Endodermal cell (in vitro differentiated cells): ENCODE results near the gene CELSR2. TPM values are rescaled to one million over a fixed set of nuclear protein-coding genes. Genes with fewer than 3 reads are reported as not detected.

Source experiments
- DNase-seq: peaks from one replicate; pipeline ENCODE4 v3.0.0-alpha.2; 2017
- H3K27ac ChIP-seq: 2 replicates; pipeline ENCODE4 v1.5.1; 2013; ENCODE audit warnings: mild to moderate bottlenecking, low read depth, low read length, moderate library complexity
- H3K27me3 ChIP-seq: 2 replicates; pipeline ENCODE4 v1.6.1; 2013; ENCODE audit warnings: mild to moderate bottlenecking, low read length, moderate library complexity; ENCODE audit not compliant: insufficient read depth, control insufficient read depth, poor library complexity, severe bottlenecking
- H3K36me3 ChIP-seq: 2 replicates; pipeline ENCODE4 v1.7.0; 2013; ENCODE audit warnings: mild to moderate bottlenecking, low read length, moderate library complexity; ENCODE audit not compliant: control insufficient read depth, insufficient read depth
- H3K4me1 ChIP-seq: one replicate; pipeline ENCODE4 v1.7.0; 2013; ENCODE audit warnings: low read length; ENCODE audit not compliant: control insufficient read depth, insufficient read depth
- H3K4me3 ChIP-seq: 2 replicates; pipeline ENCODE4 v1.5.1; 2013; ENCODE audit warnings: mild to moderate bottlenecking, low read length, moderate library complexity
- H3K9ac ChIP-seq: 2 replicates; pipeline ENCODE4 v1.6.1; 2013; ENCODE audit warnings: mild to moderate bottlenecking, low read length, moderate library complexity; ENCODE audit not compliant: poor library complexity, severe bottlenecking; ENCODE audit errors: extremely low read depth
- H3K9me3 ChIP-seq: 2 replicates; pipeline ENCODE4 v1.6.1; 2013; ENCODE audit warnings: mild to moderate bottlenecking, low read length, moderate library complexity; ENCODE audit not compliant: control insufficient read depth
- H3K27ac Mint-ChIP-seq: 2 replicates; pipeline ENCODE4 v1.8.0; 2020; ENCODE audit warnings: mixed read lengths
- H3K27me3 Mint-ChIP-seq: 2 replicates; pipeline ENCODE4 v1.8.0; 2021; ENCODE audit warnings: mild to moderate bottlenecking, mixed read lengths; ENCODE audit not compliant: insufficient read depth
- H3K36me3 Mint-ChIP-seq: 2 replicates; pipeline ENCODE4 v1.8.0; 2020; ENCODE audit warnings: low read depth, mixed read lengths
- H3K4me1 Mint-ChIP-seq: 2 replicates; pipeline ENCODE4 v1.8.0; 2020; ENCODE audit warnings: mixed read lengths
- H3K4me3 Mint-ChIP-seq: 2 replicates; pipeline ENCODE4 v1.8.0; 2020; ENCODE audit warnings: mild to moderate bottlenecking, moderate library complexity, mixed read lengths
- H3K9me3 Mint-ChIP-seq: 2 replicates; pipeline ENCODE4 v1.8.0; 2020; ENCODE audit warnings: mild to moderate bottlenecking, mixed read lengths
- WGBS, 2 experiments: methylation state at CpG; one replicate each; pipeline versions ENCODE4 v1.1.5 to v1.1.7; 2013; ENCODE audit warnings: missing lambda C conversion rate in 2 of 2, mixed read lengths in 1 of 2; ENCODE audit not compliant: insufficient coverage in 1 of 2, insufficient read length in 1 of 2; 5-methylcytosine and 5-hydroxymethylcytosine counted together
- total RNA-seq, 2 donors: library from RNA; stranded (reverse); fragmentation: NEBNext Ultra II Directional in 1 of 2; extraction: Animal tissue kit (Norgen Biotek cat#: 25700) in 1 of 2; gene quantifications; 2 replicates in 1 of 2; 3 replicates in 1 of 2; pipeline ENCODE4 v1.2.1, GENCODE V29; 2021
- TF ChIP-seq, protein P1 (sequence below): fragments of 200-600 bp; sonication (generic); conservative IDR thresholded peaks from 2 replicates; pipeline ENCODE4 v1.5.0; 2021; ENCODE audit warnings: antibody characterized with exemption, mild to moderate bottlenecking

Gene CELSR2
- total RNA-seq, 2 donors from 2014 or later, result 16.1 to 20.2 TPM

DNA sequence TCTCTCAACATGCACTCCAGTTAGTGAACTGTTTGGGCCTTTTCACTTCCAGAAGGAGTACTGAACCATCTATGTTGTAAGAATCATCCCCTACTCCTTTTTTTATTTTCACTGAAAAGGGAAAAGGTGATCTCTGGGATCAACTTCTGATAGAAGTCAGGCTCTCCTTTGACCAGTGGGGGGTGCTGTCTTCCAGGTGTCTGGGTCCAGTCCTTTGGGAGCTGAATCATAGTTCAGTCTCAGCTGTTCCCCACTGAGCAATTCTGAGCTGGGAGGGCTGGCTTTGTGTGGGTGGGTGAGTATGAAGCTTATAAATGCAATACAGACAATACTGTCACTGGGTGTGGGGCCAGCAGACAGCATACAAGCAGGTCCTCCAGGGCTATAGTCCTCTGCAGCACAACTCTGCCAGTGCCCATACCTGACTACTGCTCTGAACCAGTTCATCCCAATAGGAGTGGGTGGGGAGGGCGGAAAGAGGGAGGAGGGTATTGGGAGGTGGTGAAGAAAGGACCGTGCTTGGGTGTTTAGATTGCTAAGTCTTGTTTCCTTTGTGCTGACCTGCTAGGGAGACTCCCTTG, 48.1 kb upstream of the CELSR2 start:
- no peak overlapping the region for H3K9ac ChIP-seq
- no peaks in the 10 kb centered on the region for H3K4me1 ChIP-seq
- Mint-ChIP-seq H3K27me3 (peaks cover 3% of the 10 kb centered on the region), H3K4me3 (no peak overlapping the region), H3K36me3 (no peaks in the 10 kb centered on the region), H3K27ac (no peak overlapping the region), H3K9me3 (no peaks in the 10 kb centered on the region), H3K4me1 (no peaks in the 10 kb centered on the region)
- DNase-seq, result peak; percentile 90
- no peak overlapping the region for H3K4me3 ChIP-seq
- H3K27ac ChIP-seq, result no peak overlapping the region
- TF ChIP-seq, protein P1, sequence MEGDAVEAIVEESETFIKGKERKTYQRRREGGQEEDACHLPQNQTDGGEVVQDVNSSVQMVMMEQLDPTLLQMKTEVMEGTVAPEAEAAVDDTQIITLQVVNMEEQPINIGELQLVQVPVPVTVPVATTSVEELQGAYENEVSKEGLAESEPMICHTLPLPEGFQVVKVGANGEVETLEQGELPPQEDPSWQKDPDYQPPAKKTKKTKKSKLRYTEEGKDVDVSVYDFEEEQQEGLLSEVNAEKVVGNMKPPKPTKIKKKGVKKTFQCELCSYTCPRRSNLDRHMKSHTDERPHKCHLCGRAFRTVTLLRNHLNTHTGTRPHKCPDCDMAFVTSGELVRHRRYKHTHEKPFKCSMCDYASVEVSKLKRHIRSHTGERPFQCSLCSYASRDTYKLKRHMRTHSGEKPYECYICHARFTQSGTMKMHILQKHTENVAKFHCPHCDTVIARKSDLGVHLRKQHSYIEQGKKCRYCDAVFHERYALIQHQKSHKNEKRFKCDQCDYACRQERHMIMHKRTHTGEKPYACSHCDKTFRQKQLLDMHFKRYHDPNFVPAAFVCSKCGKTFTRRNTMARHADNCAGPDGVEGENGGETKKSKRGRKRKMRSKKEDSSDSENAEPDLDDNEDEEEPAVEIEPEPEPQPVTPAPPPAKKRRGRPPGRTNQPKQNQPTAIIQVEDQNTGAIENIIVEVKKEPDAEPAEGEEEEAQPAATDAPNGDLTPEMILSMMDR, result peak; percentile 86
- H3K27me3 ChIP-seq, result no peaks in the 10 kb centered on the region
- 58% methylated on average over 2 of the region's 2 CpGs; no CpG with 5 or more reads in 1 of the 2 experiments for WGBS, 2 experiments
- H3K36me3 ChIP-seq, result no peaks in the 10 kb centered on the region
- no peaks in the 10 kb centered on the region for H3K9me3 ChIP-seq

DNA sequence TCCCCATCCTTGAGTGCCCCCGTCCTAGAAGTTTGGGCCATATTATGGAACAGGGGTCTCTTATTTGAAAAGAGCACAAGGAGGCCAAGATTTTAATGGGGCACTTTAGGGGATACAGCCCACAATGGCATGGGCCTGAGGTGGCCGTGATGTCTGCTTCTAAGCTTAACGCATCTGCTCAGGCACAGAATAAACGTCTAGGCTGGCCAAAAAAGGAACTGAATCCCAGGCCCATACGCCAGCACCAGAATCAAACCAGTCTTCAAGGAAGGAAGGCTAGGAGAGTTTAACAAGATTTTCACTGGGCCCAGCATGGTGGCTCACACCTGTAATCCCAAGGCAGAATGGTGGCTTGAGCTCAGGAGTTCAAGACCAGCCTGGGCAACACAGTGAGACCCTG, 44.9 kb upstream of the CELSR2 start:
- Histone ChIP-seq H3K9me3 (no peaks in the 10 kb centered on the region), H3K9ac (no peak overlapping the region), H3K27ac (no peak overlapping the region), H3K36me3 (no peaks in the 10 kb centered on the region), H3K4me1 (no peaks in the 10 kb centered on the region), H3K4me3 (no peak overlapping the region), H3K27me3 (no peaks in the 10 kb centered on the region)
- DNase-seq, result no peak
- Mint-ChIP-seq H3K4me1 (no peaks in the 10 kb centered on the region), H3K9me3 (no peaks in the 10 kb centered on the region), H3K27ac (no peak overlapping the region), H3K36me3 (no peaks in the 10 kb centered on the region), H3K27me3 (no peaks in the 10 kb centered on the region), H3K4me3 (no peak overlapping the region)
- WGBS, 2 experiments, result 92 to 95% methylated on average over 5 of the region's 5 CpGs
- TF ChIP-seq, protein P1, result no peak

DNA sequence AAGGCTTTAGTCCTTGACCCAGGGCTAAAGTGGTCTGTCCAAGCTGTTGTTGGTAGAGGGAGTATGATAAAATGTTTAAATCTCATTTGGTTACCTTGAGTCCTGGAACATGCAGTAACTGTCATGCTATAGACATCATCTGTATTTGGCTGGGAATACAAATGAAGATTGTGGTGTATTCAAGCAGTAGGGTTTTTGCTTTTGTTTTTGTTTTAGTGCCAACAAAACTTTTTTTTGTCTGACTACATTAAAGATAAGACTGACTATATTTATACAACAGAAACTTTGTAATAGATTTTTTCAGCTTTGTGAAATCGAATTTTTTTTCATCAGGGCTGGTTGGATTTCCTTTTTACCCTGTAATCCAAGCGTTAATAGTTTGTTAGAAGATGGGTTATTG, 43.0 kb upstream of the CELSR2 start:
- H3K4me1 Mint-ChIP-seq, result no peaks in the 10 kb centered on the region
- H3K36me3 Mint-ChIP-seq, result no peaks in the 10 kb centered on the region
- no peak for DNase-seq
- Histone ChIP-seq H3K36me3 (no peaks in the 10 kb centered on the region), H3K27ac (no peak overlapping the region), H3K9me3 (no peaks in the 10 kb centered on the region), H3K9ac (no peak overlapping the region), H3K4me1 (no peaks in the 10 kb centered on the region), H3K4me3 (no peak overlapping the region), H3K27me3 (no peaks in the 10 kb centered on the region)
- H3K9me3 Mint-ChIP-seq, result no peaks in the 10 kb centered on the region
- H3K27ac Mint-ChIP-seq, result no peak overlapping the region
- 92% methylated on average over 2 of the region's 2 CpGs; no CpG with 5 or more reads in 1 of the 2 experiments for WGBS, 2 experiments
- H3K27me3 Mint-ChIP-seq, result peaks cover 6% of the 10 kb centered on the region
- no peak overlapping the region for H3K4me3 Mint-ChIP-seq
- TF ChIP-seq, protein P1, result no peak
